Testis (tissue), 3 donors: ENCODE measurements around the gene PRKCA. TPM values are rescaled to one million over a fixed set of nuclear protein-coding genes. Genes with fewer than 3 reads are reported as not detected.

Source experiments
- DNase-seq: peaks from one replicate; pipeline ENCODE4 v3.0.0-alpha.2; 2019
- H3K27ac ChIP-seq, 2 donors: fragments of 200-600 bp; sonication (generic); one replicate each; pipeline ENCODE4 v1.5.1; 2019
- H3K27me3 ChIP-seq: fragments of 200-600 bp; sonication (generic); one replicate; pipeline ENCODE4 v1.5.1; 2019
- H3K36me3 ChIP-seq: fragments of 200-600 bp; sonication (generic); one replicate; pipeline ENCODE4 v1.5.1; 2017; ENCODE audit warnings: low read depth; ENCODE audit errors: missing control alignments
- H3K4me1 ChIP-seq: fragments of 200-600 bp; sonication (generic); one replicate; pipeline ENCODE4 v1.5.1; 2019
- H3K4me3 ChIP-seq, 2 donors: fragments of 200-600 bp; sonication (generic); one replicate each; pipeline ENCODE4 v1.5.1; 2017 to 2019
- H3K9me3 ChIP-seq: fragments of 200-600 bp; sonication (generic); one replicate; pipeline ENCODE4 v1.5.1; 2017
- CTCF ChIP-seq, 3 experiments: fragments of 450-650 bp in 2 of 3; fragments of 200-600 bp in 1 of 3; sonication (generic) in 1 of 3; IDR thresholded peaks; one replicate each; pipeline ENCODE4 v1.5.1; 2016 to 2019; ENCODE audit warnings: antibody characterized with exemption in 3 of 3, mild to moderate bottlenecking in 2 of 3, moderate library complexity in 1 of 3
- POLR2A ChIP-seq: fragments of 450-650 bp; IDR thresholded peaks from one replicate; pipeline ENCODE4 v1.6.1; 2017; ENCODE audit warnings: antibody characterized with exemption, mild to moderate bottlenecking, moderate library complexity
- WGBS, 2 donors: methylation state at CpG; one replicate each; pipeline ENCODE4 v1.1.5; 2018; 5-methylcytosine and 5-hydroxymethylcytosine counted together
- intact Hi-C: fragments of 100-400 bp; cut with DNase I; formaldehyde crosslinking; loops from one replicate; pipeline ENCODE4 v1.15.1; 2023; ENCODE audit warnings: low total_unique reads
- polyA plus RNA-seq: library from polyadenylated mRNA; stranded (reverse); fragments of 350-450 nt; fragmentation: Illumina TruSeq; extraction: RNeasy Lipid Tissue Mini Kit (QIAGEN cat#74804); gene quantifications from one replicate; pipeline ENCODE4 v1.2.3, GENCODE V29; 2014; ENCODE audit warnings: low read depth, low replicate concordance; ENCODE audit not compliant: insufficient read depth
- total RNA-seq, 2 donors: library from RNA; depleted of rRNA; stranded (reverse); fragments of >200 nt; gene quantifications; one replicate each; pipeline ENCODE4 v1.2.3, GENCODE V29; 2016

The PRKCA gene
- total and polyA plus RNA-seq, 3 donors from 2014 or later = 6.8 to 22.9 (median 15.4) TPM

GRCh38 chr17:66260688-66261087 is 41.7 kb upstream of the PRKCA start:
- DNase-seq = no peak
- WGBS, 2 donors = 21 to 100% methylated on average over 1 of the region's 1 CpG
- Histone ChIP-seq H3K4me3 (no peak overlapping the region), H3K9me3 (no peaks in the 10 kb centered on the region), H3K27me3 (no peaks in the 10 kb centered on the region), H3K27ac (no peak overlapping the region), H3K36me3 (no peaks in the 10 kb centered on the region), H3K4me1 (no peaks in the 10 kb centered on the region)
- TF ChIP-seq POLR2A (no peak), CTCF (IDR thresholded peaks at IDR 0.05) (no peak)
- intact Hi-C loops = no loop called here

- H3K27me3 ChIP-seq = no peaks in the 10 kb centered on the region
- H3K36me3 ChIP-seq = no peaks in the 10 kb centered on the region
- DNase-seq = no peak
- 64 to 74% methylated on average over 2 of the region's 2 CpGs for WGBS, 2 donors
- no peak overlapping the region for H3K27ac ChIP-seq
- H3K4me1 ChIP-seq = no peaks in the 10 kb centered on the region
- no peaks in the 10 kb centered on the region for H3K9me3 ChIP-seq
- no peak for TF ChIP-seq CTCF (IDR thresholded peaks at IDR 0.05)
- no peak for TF ChIP-seq POLR2A
- no peak overlapping the region for H3K4me3 ChIP-seq
- intact Hi-C loops = no loop called here
Observed at GRCh38 chr17:66262767-66263166, 39.6 kb upstream of the PRKCA start.

- TF ChIP-seq POLR2A = no peak
- TF ChIP-seq CTCF (IDR thresholded peaks at IDR 0.05) = no peak
- intact Hi-C loops = no loop called here
- Histone ChIP-seq H3K27me3 (no peaks in the 10 kb centered on the region), H3K4me1 (no peaks in the 10 kb centered on the region), H3K36me3 (no peaks in the 10 kb centered on the region), H3K9me3 (no peaks in the 10 kb centered on the region), H3K4me3 (no peak overlapping the region), H3K27ac (no peak overlapping the region)
- WGBS, 2 donors = 89 to 99% methylated on average over 5 of the region's 5 CpGs
- DNase-seq = no peak
Observed at GRCh38 chr17:66264696-66265095, 37.7 kb upstream of the PRKCA start.

GRCh38 chr17:66268247-66268927 is 34.0 kb upstream of the PRKCA start:
- no peak for DNase-seq

More at GRCh38 chr17:66268247-66268927, 34.0 kb upstream of the PRKCA start:
- Histone ChIP-seq H3K9me3 (no peaks in the 10 kb centered on the region), H3K27ac (no peak overlapping the region), H3K36me3 (no peaks in the 10 kb centered on the region), H3K27me3 (no peaks in the 10 kb centered on the region), H3K4me3 (no peak overlapping the region), H3K4me1 (no peaks in the 10 kb centered on the region)
- intact Hi-C loops = no loop called here
- TF ChIP-seq POLR2A (no peak), CTCF (IDR thresholded peaks at IDR 0.05) (no peak)
- WGBS, 2 donors = 51 to 71% methylated on average over 8 of the region's 8 CpGs
